ENCODE measurements around the gene MT1G. TPM values are rescaled to one million over a fixed set of nuclear protein-coding genes. Genes with fewer than 3 reads are reported as not detected.

MT1G gene
- total and polyA plus RNA-seq, 9 of the 15 experiments (the other 6 are each of a cell fraction or from before 2014, with no cell fraction given) = 0.28 to 1.7 (median 0.69) TPM; not detected in 4

DNA sequence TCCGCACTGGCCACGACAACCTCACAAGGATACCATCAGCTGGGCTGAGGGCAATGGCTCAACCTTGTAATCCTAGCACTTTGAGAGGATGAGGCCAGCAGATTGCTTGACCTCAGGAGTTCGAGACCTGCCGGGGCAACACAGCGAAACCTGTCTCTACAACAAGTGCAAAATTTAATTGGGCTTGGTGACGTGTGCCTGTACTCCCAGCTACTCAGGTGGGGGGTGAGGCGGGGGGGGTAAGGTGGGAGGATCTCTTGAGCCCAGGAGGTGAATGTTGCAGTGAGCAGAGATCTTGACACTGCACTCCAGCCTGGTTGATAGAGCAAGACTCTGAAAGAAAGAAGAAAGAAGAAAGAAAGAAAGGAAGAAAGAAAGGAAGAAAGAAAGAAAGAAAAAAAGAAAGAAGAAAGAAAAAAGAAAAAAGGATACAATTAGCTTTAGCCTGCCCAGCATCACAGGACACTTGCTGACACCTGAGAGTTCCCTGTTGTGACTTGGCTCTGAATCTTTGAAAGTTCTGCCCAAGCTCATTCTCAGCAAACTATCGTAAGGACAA is 47.4 kb downstream of the MT1G start:
- H3K4me3 ChIP-seq = no peak overlapping the region
- DNase-seq (ENCODE audit: extremely low read depth in 1 of 4, low spot score in 3 of 4) (no peak), ATAC-seq (no peak), FAIRE-seq (no peak)
- H3K9me1 ChIP-seq (ENCODE audit: control insufficient read depth, insufficient read depth, low read length) = no peaks in the 10 kb centered on the region
- ChIA-PET POLR2A (no interaction called here), CTCF (ENCODE audit: low intra/inter-chr PET ratio) (no interaction called here)
- no peaks in the 10 kb centered on the region for H3K36me3 ChIP-seq (ENCODE audit: control insufficient read depth, insufficient read depth, low read length)
- WGBS (ENCODE audit: insufficient coverage, low coverage, missing lambda C conversion rate) = 4% methylated on average over 8 of the region's 8 CpGs
- peaks cover 0 to 10% of the 10 kb centered on the region in 2 experiments; a peak in 2 of 5 replicates for H3K4me1 ChIP-seq (replicated peaks in 1 of 2; ENCODE audit: control insufficient read depth in 2 of 2, insufficient read depth in 2 of 2, low read length in 2 of 2)
- no TSS peak for BruUV-seq (replicated peaks)
- no peak overlapping the region for H3K27ac ChIP-seq (ENCODE audit: extremely low read depth, low read depth, low read length)
- no peaks in the 10 kb centered on the region for H3K79me2 ChIP-seq (ENCODE audit: control insufficient read depth, insufficient read depth, low read length)
- peaks cover 22 to 41% of the 10 kb centered on the region in 2 experiments for H3K27me3 ChIP-seq (ENCODE audit: control insufficient read depth in 2 of 2, insufficient read depth in 2 of 2, low read length in 2 of 2)
- H3K4me2 ChIP-seq (ENCODE audit: insufficient read depth, low read length) = no peak overlapping the region
- H4K20me1 ChIP-seq (replicated peaks; ENCODE audit: control insufficient read depth, insufficient read depth, low read length) = no peaks in the 10 kb centered on the region
- intact Hi-C loops (cut with micrococcal nuclease) = no loop called here
- H2AFZ ChIP-seq (ENCODE audit: low read depth, low read length) = no peak overlapping the region
- no peak overlapping the region for H3K9ac ChIP-seq (ENCODE audit: insufficient read depth in 1 of 2, low read depth in 2 of 2, low read length in 2 of 2)
- H3K9me3 ChIP-seq (replicated peaks; ENCODE audit: control insufficient read depth, insufficient read depth, low read depth, low read length) = no peaks in the 10 kb centered on the region
- in situ Hi-C loops (cut with MboI) = no loop called here
- TF ChIP-seq ZNF23 (CRISPR knock-in tag; IDR thresholded peaks at IDR 0.05) (no peak), MGA (IDR thresholded peaks at IDR 0.05) (no peak), NFE2L1 (tag; IDR thresholded peaks at IDR 0.05; ENCODE audit: borderline replicate concordance, low read depth) (no peak), C11orf30 (IDR thresholded peaks at IDR 0.05; ENCODE audit: low read depth) (no peak), ZNF3 (CRISPR knock-in tag; IDR thresholded peaks at IDR 0.05) (no peak), TFAP4 (CRISPR knock-in tag; IDR thresholded peaks at IDR 0.05; ENCODE audit: borderline replicate concordance) (no peak), RBM34 (IDR thresholded peaks at IDR 0.05; ENCODE audit: borderline replicate concordance, insufficient read depth, low read length) (no peak), CEBPB (tag; IDR thresholded peaks at IDR 0.05) (no peak), SETDB1 (IDR thresholded peaks at IDR 0.05; ENCODE audit: low read length) (no peak)

Measured in K562 (cell line).